HG03060 (cell line): ENCODE results near the gene PCBD2.
"Not testable (repeated sequence)": the region's sequence is repeated elsewhere in the genome, so short reads cannot be mapped to it uniquely, and the experiment has no call there.

ENCODE experiments used
- ATAC-seq: cut with Tn5 transposase; IDR thresholded peaks from one replicate; pipeline ENCODE4 v1.9.1; 2021; ENCODE audit warnings: low read depth, moderate number of reproducible peaks; ENCODE audit not compliant: unreplicated experiment

PCBD2 gene

GRCh38 chr5:134904610-134905245 is at the start of gene PCBD2:
Gene PCBD2, plus strand, starts transcription at chr5:134905131. Its CDS starts 9 bp downstream, at chr5:134905140.
- ATAC-seq: peak; percentile 40

GRCh38 chr5:134856465-134856864 is 48.5 kb upstream of the PCBD2 start:
- not testable (repeated sequence) for ATAC-seq

GRCh38 chr5:134857401-134857800 is 47.5 kb upstream of the PCBD2 start:
- no peak for ATAC-seq

- no peak for ATAC-seq
Measured at GRCh38 chr5:134864707-134865106, 40.2 kb upstream of the PCBD2 start.

GRCh38 chr5:134873494-134873893 is 31.4 kb upstream of the PCBD2 start:
- ATAC-seq: no peak

- no peak for ATAC-seq
Measured at GRCh38 chr5:134873987-134874830, 30.7 kb upstream of the PCBD2 start, which contains the start of gene TXNDC15. Gene TXNDC15, plus strand, starts transcription at chr5:134874371. Its CDS starts 57 bp downstream, at chr5:134874428.

GRCh38 chr5:134874831-134875655 is 29.9 kb upstream of the PCBD2 start:
- no peak for ATAC-seq

- no peak for ATAC-seq
Measured at GRCh38 chr5:134877159-134877558, 27.8 kb upstream of the PCBD2 start.

GRCh38 chr5:134878403-134878802 is 26.5 kb upstream of the PCBD2 start:
- ATAC-seq: no peak

- no peak for ATAC-seq
Measured at GRCh38 chr5:134879456-134879855, 25.5 kb upstream of the PCBD2 start.

- ATAC-seq: not testable (repeated sequence)
Measured at GRCh38 chr5:134880937-134881336, 24.0 kb upstream of the PCBD2 start.

- ATAC-seq: not testable (repeated sequence)
Measured at GRCh38 chr5:134881711-134882110, 23.2 kb upstream of the PCBD2 start.

GRCh38 chr5:134887593-134888159 is 17.3 kb upstream of the PCBD2 start:
- ATAC-seq: no peak

- ATAC-seq: no peak
Measured at GRCh38 chr5:134889335-134889734, 15.6 kb upstream of the PCBD2 start.

- no peak for ATAC-seq
Measured at GRCh38 chr5:134891473-134891872, 13.5 kb upstream of the PCBD2 start.

GRCh38 chr5:134892282-134892681 is 12.6 kb upstream of the PCBD2 start:
- no peak for ATAC-seq

- no peak for ATAC-seq
Measured at GRCh38 chr5:134892926-134893325, 12.0 kb upstream of the PCBD2 start.

- ATAC-seq: no peak
Measured at GRCh38 chr5:134893748-134894505, 11.0 kb upstream of the PCBD2 start.

- peak; percentile 38 for ATAC-seq
Measured at GRCh38 chr5:134902071-134902801, 2.7 kb upstream of the PCBD2 start.
